Type B pancreatic cell (in vitro differentiated cells): ENCODE measurements around the gene TSC22D3. TPM values are rescaled to one million over a fixed set of nuclear protein-coding genes. Genes with fewer than 3 reads are reported as not detected.
A peak's percentile ranks its signal among the peaks of the same experiment; 100 is the strongest.

Experiments used
- DNase-seq: peaks from one replicate; pipeline ENCODE4 v3.0.0; 2021; ENCODE audit warnings: mixed read lengths; ENCODE audit not compliant: unreplicated experiment; ENCODE audit errors: extremely low spot score
- H3K27ac Mint-ChIP-seq: 2 replicates; pipeline ENCODE4 v1.8.0; 2021; ENCODE audit warnings: mild to moderate bottlenecking, mixed read lengths
- H3K27me3 Mint-ChIP-seq: 2 replicates; pipeline ENCODE4 v1.8.0; 2021; ENCODE audit warnings: mixed read lengths
- H3K36me3 Mint-ChIP-seq: 2 replicates; pipeline ENCODE4 v1.8.0; 2021; ENCODE audit warnings: mixed read lengths
- H3K4me1 Mint-ChIP-seq: one replicate; pipeline ENCODE4 v1.8.0; 2021; ENCODE audit warnings: mixed read lengths; ENCODE audit not compliant: unreplicated experiment
- H3K4me3 Mint-ChIP-seq: 2 replicates; pipeline ENCODE4 v1.8.0; 2021; ENCODE audit warnings: mild to moderate bottlenecking, mixed read lengths
- H3K9me3 Mint-ChIP-seq: 2 replicates; pipeline ENCODE4 v1.8.0; 2021; ENCODE audit warnings: mixed read lengths
- total RNA-seq: library from RNA; stranded (reverse); gene quantifications from 2 replicates; pipeline ENCODE4 v1.2.1, GENCODE V29; 2021; ENCODE audit warnings: low replicate concordance
- TF ChIP-seq, protein P1 (sequence below): fragments of 200-600 bp; sonication (generic); conservative IDR thresholded peaks from 2 replicates; pipeline ENCODE4 v1.5.0; 2021; ENCODE audit warnings: antibody characterized with exemption, mild to moderate bottlenecking

Gene TSC22D3
- total RNA-seq, 1 donor from 2014 or later = 34.2 TPM

DNA sequence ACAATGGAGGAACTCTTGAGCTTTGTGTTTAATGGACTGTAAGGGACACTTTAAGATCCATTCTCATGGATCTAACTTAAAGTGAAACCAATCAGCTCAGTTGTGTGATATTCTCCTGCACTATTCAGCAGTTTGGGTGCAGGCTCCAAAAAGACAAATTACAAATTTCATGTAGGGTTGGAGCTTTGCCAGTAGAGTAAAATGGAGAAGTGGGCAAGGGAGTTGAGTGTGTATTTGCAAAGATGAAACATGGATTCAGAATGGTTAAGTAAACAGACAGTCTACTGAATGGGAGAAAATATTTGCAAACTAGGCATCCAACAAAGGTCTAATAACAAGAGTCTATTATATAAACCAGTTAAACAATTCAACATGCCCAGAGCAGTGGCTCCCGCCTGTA lies 28.8 kb upstream of the TSC22D3 start:
- DNase-seq = no peak
- TF ChIP-seq, protein P1, sequence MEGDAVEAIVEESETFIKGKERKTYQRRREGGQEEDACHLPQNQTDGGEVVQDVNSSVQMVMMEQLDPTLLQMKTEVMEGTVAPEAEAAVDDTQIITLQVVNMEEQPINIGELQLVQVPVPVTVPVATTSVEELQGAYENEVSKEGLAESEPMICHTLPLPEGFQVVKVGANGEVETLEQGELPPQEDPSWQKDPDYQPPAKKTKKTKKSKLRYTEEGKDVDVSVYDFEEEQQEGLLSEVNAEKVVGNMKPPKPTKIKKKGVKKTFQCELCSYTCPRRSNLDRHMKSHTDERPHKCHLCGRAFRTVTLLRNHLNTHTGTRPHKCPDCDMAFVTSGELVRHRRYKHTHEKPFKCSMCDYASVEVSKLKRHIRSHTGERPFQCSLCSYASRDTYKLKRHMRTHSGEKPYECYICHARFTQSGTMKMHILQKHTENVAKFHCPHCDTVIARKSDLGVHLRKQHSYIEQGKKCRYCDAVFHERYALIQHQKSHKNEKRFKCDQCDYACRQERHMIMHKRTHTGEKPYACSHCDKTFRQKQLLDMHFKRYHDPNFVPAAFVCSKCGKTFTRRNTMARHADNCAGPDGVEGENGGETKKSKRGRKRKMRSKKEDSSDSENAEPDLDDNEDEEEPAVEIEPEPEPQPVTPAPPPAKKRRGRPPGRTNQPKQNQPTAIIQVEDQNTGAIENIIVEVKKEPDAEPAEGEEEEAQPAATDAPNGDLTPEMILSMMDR = no peak
- H3K9me3 Mint-ChIP-seq = peaks cover 8% of the 10 kb centered on the region
- H3K4me3 Mint-ChIP-seq = no peak overlapping the region
- H3K4me1 Mint-ChIP-seq = no peaks in the 10 kb centered on the region
- H3K27ac Mint-ChIP-seq = no peak overlapping the region
- no peaks in the 10 kb centered on the region for H3K27me3 Mint-ChIP-seq
- H3K36me3 Mint-ChIP-seq = no peaks in the 10 kb centered on the region

DNA sequence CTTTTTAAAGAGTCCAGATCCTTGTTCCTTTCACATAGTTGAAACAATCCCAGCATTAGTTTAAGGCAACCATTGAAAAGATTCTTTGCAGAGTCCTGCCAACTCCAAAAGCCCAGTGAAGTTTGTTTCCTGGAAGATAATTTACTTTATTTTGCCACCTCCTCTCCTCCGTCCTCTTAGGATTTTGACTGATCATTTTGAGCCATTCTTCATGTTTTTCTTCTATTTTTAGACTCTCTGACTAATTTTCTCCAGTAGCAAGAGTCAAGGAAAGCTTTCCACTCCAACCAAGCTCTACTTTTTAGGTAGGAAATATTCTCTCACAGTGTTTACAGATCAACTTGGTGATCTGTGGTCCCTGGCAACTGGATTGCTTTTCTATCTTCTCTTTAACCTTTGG lies 12.2 kb upstream of the TSC22D3 start:
- DNase-seq = no peak
- H3K27ac Mint-ChIP-seq = no peak overlapping the region
- TF ChIP-seq, protein P1 = no peak
- no peaks in the 10 kb centered on the region for H3K9me3 Mint-ChIP-seq
- H3K4me3 Mint-ChIP-seq = no peak overlapping the region
- H3K27me3 Mint-ChIP-seq = no peaks in the 10 kb centered on the region
- H3K4me1 Mint-ChIP-seq = no peaks in the 10 kb centered on the region
- no peaks in the 10 kb centered on the region for H3K36me3 Mint-ChIP-seq

DNA sequence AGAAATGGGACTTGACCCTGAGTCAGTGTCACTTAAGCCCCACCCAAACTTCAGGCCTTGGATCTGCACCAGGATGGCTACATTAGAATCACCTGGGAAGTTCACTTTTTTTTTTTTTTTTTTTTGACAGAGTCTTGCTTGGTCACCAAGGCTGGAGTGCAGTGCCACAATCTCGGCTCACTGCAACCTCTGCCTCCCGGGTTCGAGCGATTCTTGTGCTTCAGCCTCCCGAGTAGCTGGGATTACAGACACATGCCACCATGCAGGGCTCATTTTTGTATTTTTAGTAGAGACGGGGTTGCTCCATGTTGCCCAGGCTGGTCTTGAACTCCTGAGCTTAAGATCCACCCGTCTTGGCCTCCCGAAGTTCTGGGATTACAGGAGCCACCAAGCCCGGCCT lies 4.9 kb upstream of the TSC22D3 start:
- no peak for DNase-seq
- Mint-ChIP-seq H3K36me3 (no peaks in the 10 kb centered on the region), H3K4me1 (peaks cover 8% of the 10 kb centered on the region), H3K27me3 (peaks cover 16% of the 10 kb centered on the region), H3K4me3 (no peak overlapping the region), H3K9me3 (no peaks in the 10 kb centered on the region), H3K27ac (no peak overlapping the region)
- TF ChIP-seq, protein P1 = no peak

DNA sequence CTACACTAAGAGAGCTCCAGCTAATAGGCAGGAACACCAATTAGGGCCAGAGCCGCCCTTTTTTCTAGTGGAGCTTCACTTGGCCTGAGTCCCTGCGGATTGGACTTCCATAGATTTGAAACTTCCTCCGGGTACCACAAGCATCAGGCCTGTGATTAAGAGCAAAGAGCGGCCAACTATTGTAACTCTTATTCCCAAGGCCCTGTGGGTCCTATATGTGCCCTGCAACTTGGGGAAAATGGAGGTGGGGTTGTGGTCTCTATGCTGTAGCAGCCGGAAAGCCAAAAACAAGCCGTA lies 1.9 kb upstream of the TSC22D3 start, which contains the start of gene NCBP2L:
TSS of gene NCBP2L (plus strand) at position 198 of the 297 bp plus-strand sequence. CDS start 16,488 bp downstream, outside the sequence.
- Mint-ChIP-seq H3K27me3 (peaks cover 34% of the 10 kb centered on the region), H3K27ac (peak within 1 kb of the TSS; percentile 12), H3K36me3 (no peaks in the 10 kb centered on the region), H3K4me3 (peak within 1 kb of the TSS; percentile 86), H3K9me3 (no peaks in the 10 kb centered on the region), H3K4me1 (peaks cover 8% of the 10 kb centered on the region)
- TF ChIP-seq, protein P1 = no peak
- no peak for DNase-seq

DNA sequence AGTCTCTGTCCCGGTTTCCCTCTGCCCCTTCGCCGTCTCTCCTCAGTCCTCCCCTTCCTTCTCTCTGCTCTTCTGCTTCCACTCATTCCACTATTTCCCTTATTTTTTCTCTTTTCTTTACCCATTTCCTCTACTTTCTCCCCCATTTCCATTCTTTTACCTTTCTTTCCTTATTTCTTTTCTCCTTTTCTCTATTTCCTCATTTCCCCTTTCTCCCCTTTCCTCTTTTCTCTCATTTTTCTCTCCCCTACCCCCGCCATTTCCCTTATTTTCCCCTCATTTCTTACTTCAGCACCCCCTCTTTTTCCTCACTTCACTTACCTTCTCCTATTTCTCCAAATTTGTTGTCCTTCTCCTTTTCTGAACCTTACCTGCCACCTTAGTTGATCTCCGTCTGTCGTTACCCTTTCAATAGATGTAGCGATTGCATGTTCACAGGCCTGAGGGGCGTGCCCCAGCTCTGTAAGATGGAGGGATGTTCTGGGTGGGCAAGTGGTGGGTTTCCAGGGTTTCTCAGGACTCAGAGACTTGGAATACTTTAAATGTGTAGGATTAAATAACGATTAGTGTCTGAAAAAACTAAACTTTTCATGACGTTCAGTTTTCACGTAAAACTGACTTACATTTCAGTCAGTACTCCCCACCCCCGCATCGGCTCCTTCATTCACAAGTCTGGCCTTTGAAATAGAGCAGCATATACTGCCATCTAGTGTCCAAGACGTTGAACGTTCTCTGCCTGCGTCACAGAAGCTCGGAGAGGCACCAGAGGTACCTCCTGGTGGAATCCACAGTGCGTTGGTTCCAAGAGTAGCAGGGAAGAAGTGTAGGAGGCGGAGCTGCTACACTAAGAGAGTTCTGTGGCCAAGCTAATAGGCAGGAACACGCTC lies 1.3 kb upstream of the TSC22D3 start:
- H3K36me3 Mint-ChIP-seq = no peaks in the 10 kb centered on the region
- H3K9me3 Mint-ChIP-seq = no peaks in the 10 kb centered on the region
- no peak for DNase-seq
- peaks cover 8% of the 10 kb centered on the region for H3K4me1 Mint-ChIP-seq
- H3K4me3 Mint-ChIP-seq = peak overlapping the region; percentile 86
- H3K27ac Mint-ChIP-seq = peak overlapping the region; percentile 12
- peaks cover 40% of the 10 kb centered on the region for H3K27me3 Mint-ChIP-seq
- TF ChIP-seq, protein P1 = peak; percentile 81
